Ascending aorta (tissue), 2 donors: ENCODE measurements around the gene IMPG2. TPM values are rescaled to one million over a fixed set of nuclear protein-coding genes. Genes with fewer than 3 reads are reported as not detected.

ENCODE experiments used
- DNase-seq, 2 donors: peaks; one replicate each; pipeline ENCODE4 v3.0.0-alpha.2; 2019; ENCODE audit warnings: low spot score in 2 of 2
- H3K27ac ChIP-seq, 2 donors: fragments of 200-600 bp; sonication (generic); one replicate each; pipeline ENCODE4 v1.5.1; 2016 to 2017; ENCODE audit warnings: mild to moderate bottlenecking in 1 of 2
- H3K27me3 ChIP-seq: fragments of 200-600 bp; sonication (generic); one replicate; pipeline ENCODE4 v1.5.1; 2017
- H3K36me3 ChIP-seq, 2 donors: fragments of 200-600 bp; sonication (generic); one replicate each; pipeline ENCODE4 v1.5.1; 2016
- H3K4me1 ChIP-seq, 2 donors: fragments of 200-600 bp; sonication (generic); one replicate each; pipeline ENCODE4 v1.5.1; 2016 to 2017; ENCODE audit warnings: mild to moderate bottlenecking in 1 of 2
- H3K4me3 ChIP-seq, 2 donors: fragments of 200-600 bp; sonication (generic); one replicate each; pipeline ENCODE4 v1.5.1; 2016 to 2017; ENCODE audit warnings: mild to moderate bottlenecking in 1 of 2
- H3K9me3 ChIP-seq, 2 donors: fragments of 200-600 bp; sonication (generic); one replicate each; pipeline ENCODE4 v1.5.1; 2016
- intact Hi-C: fragments of 100-400 bp; cut with DNase I; formaldehyde crosslinking; loops from one replicate; pipeline ENCODE4 v1.15.1; 2023
- total RNA-seq: library from RNA; depleted of rRNA; stranded (reverse); fragments of >200 nt; gene quantifications from one replicate; pipeline ENCODE4 v1.1.0, GENCODE V29; 2016
- TF ChIP-seq, protein P1 (sequence below), 3 experiments: fragments of 200-600 bp in 2 of 3; fragments of 450-650 bp in 1 of 3; sonication (generic) in 2 of 3; IDR thresholded peaks; one replicate each; pipeline ENCODE4 v1.5.1; 2016 to 2019; ENCODE audit warnings: antibody characterized with exemption in 3 of 3, mild to moderate bottlenecking in 1 of 3, moderate library complexity in 1 of 3

Gene IMPG2
- total RNA-seq, 1 donor from 2014 or later, result 0.11 TPM

DNA sequence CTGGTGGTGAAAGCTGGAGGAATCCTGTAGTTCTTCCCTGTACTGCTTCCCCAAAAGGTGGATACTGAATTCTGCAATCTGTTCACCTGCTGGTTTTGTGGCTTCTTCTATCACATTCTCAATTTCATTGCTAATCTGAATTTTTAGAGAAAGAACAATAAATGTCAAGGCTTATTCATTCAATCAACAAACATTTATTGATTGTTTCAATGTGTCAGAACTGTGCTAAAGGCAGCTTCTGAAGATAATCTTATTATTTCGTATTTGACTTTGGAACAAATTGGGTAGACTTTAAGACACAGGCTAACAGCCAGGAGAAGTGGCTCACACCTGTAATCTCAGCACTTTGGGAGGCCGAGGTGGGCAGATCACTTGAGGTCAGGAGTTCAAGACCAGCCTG is 46.8 kb downstream of the IMPG2 start:
- intact Hi-C loops, result no loop called here
- Histone ChIP-seq H3K27me3 (no peaks in the 10 kb centered on the region), H3K4me3 (no peak overlapping the region), H3K27ac (peak overlapping the region in 1 of 2 donors; percentile 33), H3K4me1 (peaks cover 0 to 15% of the 10 kb centered on the region in 2 donors), H3K36me3 (no peaks in the 10 kb centered on the region), H3K9me3 (no peaks in the 10 kb centered on the region)
- no peak for DNase-seq
- TF ChIP-seq, protein P1, sequence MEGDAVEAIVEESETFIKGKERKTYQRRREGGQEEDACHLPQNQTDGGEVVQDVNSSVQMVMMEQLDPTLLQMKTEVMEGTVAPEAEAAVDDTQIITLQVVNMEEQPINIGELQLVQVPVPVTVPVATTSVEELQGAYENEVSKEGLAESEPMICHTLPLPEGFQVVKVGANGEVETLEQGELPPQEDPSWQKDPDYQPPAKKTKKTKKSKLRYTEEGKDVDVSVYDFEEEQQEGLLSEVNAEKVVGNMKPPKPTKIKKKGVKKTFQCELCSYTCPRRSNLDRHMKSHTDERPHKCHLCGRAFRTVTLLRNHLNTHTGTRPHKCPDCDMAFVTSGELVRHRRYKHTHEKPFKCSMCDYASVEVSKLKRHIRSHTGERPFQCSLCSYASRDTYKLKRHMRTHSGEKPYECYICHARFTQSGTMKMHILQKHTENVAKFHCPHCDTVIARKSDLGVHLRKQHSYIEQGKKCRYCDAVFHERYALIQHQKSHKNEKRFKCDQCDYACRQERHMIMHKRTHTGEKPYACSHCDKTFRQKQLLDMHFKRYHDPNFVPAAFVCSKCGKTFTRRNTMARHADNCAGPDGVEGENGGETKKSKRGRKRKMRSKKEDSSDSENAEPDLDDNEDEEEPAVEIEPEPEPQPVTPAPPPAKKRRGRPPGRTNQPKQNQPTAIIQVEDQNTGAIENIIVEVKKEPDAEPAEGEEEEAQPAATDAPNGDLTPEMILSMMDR (IDR thresholded peaks at IDR 0.05), result no peak

DNA sequence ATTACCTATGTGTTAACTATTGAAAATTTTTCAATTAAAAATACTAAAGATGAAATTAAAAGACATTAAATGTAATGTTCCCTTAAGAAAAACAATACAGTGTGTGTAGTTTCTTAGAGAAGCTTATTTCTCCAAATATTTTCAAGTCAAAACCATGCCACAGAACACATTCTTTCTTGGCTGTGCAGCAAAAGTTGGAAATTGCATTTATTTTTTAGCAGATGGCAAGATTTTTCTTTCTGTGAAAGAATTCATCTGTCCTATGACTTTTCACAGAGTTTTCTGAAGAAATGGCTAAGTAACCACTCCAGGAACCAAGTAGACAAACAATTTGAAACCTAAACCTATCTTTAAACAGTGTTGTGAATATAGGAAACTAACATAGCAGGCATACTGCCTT is 47.2 kb downstream of the IMPG2 start:
- intact Hi-C loops, result no loop called here
- no peak for DNase-seq
- Histone ChIP-seq H3K9me3 (no peaks in the 10 kb centered on the region), H3K27ac (peak overlapping the region in 1 of 2 donors; percentile 33), H3K4me3 (no peak overlapping the region), H3K27me3 (no peaks in the 10 kb centered on the region), H3K36me3 (no peaks in the 10 kb centered on the region), H3K4me1 (peaks cover under 1 to 18% of the 10 kb centered on the region in 2 donors)
- TF ChIP-seq, protein P1 (IDR thresholded peaks at IDR 0.05), result no peak

DNA sequence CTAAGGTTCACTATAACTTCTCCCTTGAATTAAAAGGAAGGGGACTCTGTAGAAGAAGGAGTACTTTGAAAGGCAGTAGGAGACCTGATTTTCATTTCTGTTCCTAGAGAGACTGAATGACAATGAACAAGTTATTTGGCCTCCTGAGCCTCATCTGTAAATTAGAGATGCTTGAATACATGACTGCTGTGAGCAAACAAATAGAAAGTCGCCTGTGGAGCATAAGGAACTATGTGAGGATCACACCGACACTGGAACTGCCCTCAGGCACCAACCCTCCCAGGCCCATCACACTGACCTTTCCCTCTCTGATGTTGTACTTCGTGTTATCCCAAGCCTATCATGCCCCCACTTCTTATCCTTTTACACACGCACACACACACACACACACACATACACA is 48.6 kb downstream of the IMPG2 start:
- Histone ChIP-seq H3K4me3 (no peak overlapping the region), H3K36me3 (no peaks in the 10 kb centered on the region), H3K27ac (no peak overlapping the region), H3K4me1 (peaks cover 2 to 31% of the 10 kb centered on the region in 2 donors), H3K9me3 (no peaks in the 10 kb centered on the region), H3K27me3 (no peaks in the 10 kb centered on the region)
- intact Hi-C loops, result no loop called here
- TF ChIP-seq, protein P1 (IDR thresholded peaks at IDR 0.05), result no peak
- DNase-seq, result no peak

DNA sequence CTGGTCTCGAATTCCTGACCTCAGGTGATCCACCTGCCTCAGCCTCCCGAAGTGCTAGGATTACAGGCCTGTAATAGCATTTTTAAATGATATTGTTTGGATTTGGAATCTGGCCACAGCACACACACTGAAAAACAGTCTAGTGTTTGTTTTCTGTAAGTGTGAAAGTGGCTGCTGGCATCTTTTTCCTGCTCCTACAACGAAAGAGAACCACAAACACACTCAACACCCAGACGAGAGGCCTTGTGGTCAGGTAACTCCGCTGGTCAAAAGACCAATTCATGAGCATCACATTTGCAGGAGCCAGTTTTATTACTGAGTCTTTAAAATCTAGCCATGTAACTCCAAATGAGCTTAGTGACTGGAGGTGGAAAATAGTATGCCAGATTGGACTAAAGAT is 50.2 kb downstream of the IMPG2 start:
- Histone ChIP-seq H3K36me3 (no peaks in the 10 kb centered on the region), H3K4me3 (no peak overlapping the region), H3K9me3 (no peaks in the 10 kb centered on the region), H3K4me1 (peaks cover 2 to 33% of the 10 kb centered on the region in 2 donors), H3K27me3 (no peaks in the 10 kb centered on the region), H3K27ac (no peak overlapping the region)
- intact Hi-C loops, result no loop called here
- DNase-seq, result no peak
- TF ChIP-seq, protein P1 (IDR thresholded peaks at IDR 0.05), result no peak

DNA sequence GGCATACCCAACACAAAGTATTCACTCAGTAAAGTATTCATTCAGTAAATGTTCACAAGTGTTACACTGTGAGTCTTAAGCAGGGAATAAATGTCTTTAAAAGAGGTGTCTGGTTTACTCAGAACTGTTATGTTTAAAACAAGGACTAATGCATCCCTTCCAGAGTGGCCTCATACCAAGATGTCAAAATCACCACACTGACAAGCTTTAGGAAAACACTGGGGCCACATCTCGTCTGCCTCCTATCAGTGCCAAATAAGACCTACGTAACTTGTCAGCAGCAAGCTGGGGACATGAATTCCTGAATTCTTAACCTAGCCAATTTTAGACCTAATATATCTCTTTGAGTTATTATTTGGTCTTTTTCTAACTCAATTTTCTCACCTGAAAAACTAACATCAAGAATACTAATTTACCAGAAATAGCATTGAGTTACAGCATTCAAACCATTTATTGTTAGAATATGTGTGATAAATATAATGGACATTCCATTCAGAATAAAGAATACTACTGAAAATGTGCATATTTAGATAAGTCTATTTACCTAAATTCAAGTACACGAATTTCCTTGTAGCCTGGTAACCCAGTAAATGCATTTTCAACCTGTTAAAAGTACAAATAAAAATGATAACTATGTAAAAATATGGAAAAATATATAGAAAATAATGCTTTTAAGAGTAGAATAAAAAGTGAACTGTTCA is 51.3 kb downstream of the IMPG2 start:
- H3K36me3 ChIP-seq, result no peaks in the 10 kb centered on the region
- peaks cover 2 to 33% of the 10 kb centered on the region in 2 donors for H3K4me1 ChIP-seq
- H3K27ac ChIP-seq, result peak overlapping the region; percentile 54 to 62
- no peak for DNase-seq
- TF ChIP-seq, protein P1 (IDR thresholded peaks at IDR 0.05), result no peak
- H3K27me3 ChIP-seq, result no peaks in the 10 kb centered on the region
- intact Hi-C loops, result no loop called here
- no peaks in the 10 kb centered on the region for H3K9me3 ChIP-seq
- H3K4me3 ChIP-seq, result no peak overlapping the region
